Gastroesophageal sphincter (tissue), 3 donors: ENCODE measurements around the gene VWC2L.

Experiments
- EP300 ChIP-seq: sonication (generic); formaldehyde crosslinking; IDR thresholded peaks from one replicate; pipeline ENCODE4 v1.6.1; 2017; ENCODE audit warnings: antibody characterized with exemption, mild to moderate bottlenecking
- POLR2A ChIP-seq, 2 donors: fragments of 450-650 bp; IDR thresholded peaks; one replicate each; pipeline ENCODE4 v1.6.1; 2017; ENCODE audit warnings: antibody characterized with exemption in 2 of 2, mild to moderate bottlenecking in 2 of 2, moderate library complexity in 1 of 2
- TF ChIP-seq, protein P1 (sequence below), 4 experiments: fragments of 200-600 bp in 2 of 4; fragments of 450-650 bp in 2 of 4; sonication (generic) in 1 of 4; IDR thresholded peaks; one replicate each; pipeline ENCODE4 v1.5.1; 2017 to 2019; ENCODE audit warnings: antibody characterized with exemption in 4 of 4, mild to moderate bottlenecking in 2 of 4, moderate library complexity in 2 of 4

- TF ChIP-seq EP300 (no peak), POLR2A (IDR thresholded peaks at IDR 0.05) (no peak)
- TF ChIP-seq, protein P1, sequence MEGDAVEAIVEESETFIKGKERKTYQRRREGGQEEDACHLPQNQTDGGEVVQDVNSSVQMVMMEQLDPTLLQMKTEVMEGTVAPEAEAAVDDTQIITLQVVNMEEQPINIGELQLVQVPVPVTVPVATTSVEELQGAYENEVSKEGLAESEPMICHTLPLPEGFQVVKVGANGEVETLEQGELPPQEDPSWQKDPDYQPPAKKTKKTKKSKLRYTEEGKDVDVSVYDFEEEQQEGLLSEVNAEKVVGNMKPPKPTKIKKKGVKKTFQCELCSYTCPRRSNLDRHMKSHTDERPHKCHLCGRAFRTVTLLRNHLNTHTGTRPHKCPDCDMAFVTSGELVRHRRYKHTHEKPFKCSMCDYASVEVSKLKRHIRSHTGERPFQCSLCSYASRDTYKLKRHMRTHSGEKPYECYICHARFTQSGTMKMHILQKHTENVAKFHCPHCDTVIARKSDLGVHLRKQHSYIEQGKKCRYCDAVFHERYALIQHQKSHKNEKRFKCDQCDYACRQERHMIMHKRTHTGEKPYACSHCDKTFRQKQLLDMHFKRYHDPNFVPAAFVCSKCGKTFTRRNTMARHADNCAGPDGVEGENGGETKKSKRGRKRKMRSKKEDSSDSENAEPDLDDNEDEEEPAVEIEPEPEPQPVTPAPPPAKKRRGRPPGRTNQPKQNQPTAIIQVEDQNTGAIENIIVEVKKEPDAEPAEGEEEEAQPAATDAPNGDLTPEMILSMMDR (IDR thresholded peaks at IDR 0.05): no peak
These were observed 81.8 kb downstream of the VWC2L start for GRCh38 chr2:214492608-214493007.
